Pancreas (tissue), 10 donors: ENCODE measurements around the gene MTG2. TPM values are rescaled to one million over a fixed set of nuclear protein-coding genes. Genes with fewer than 3 reads are reported as not detected.

Experiments
- ATAC-seq, 4 donors: fragments of 200-7000 bp; cut with Tn5 transposase; one replicate each; pipeline versions ENCODE4 v1.8.0 to v1.9.1; 2020; ENCODE audit warnings: mild to moderate bottlenecking in 4 of 4, moderate library complexity in 4 of 4
- DNase-seq, 6 donors: peaks; one replicate each; pipeline ENCODE4 v3.0.0-alpha.2; 2020
- FAIRE-seq: peaks from 2 replicates; lab custom pipeline; 2012; peaks lifted over from hg19 to GRCh38; lab: Jason Lieb, UNC
- H3K27ac ChIP-seq, 4 donors: fragments of 200-600 bp; sonication (generic); 1 replicate in 3 of 4; 2 replicates in 1 of 4; pipeline versions ENCODE4 v1.5.0 to v1.8.0; 2020
- H3K27me3 ChIP-seq, 4 donors: fragments of 200-600 bp; one replicate each; pipeline ENCODE4 v1.8.0; 2021
- H3K36me3 ChIP-seq, 3 donors: fragments of 200-600 bp; sonication (generic) in 1 of 3; one replicate each; pipeline versions ENCODE4 v1.5.0 to v1.8.0; 2020 to 2021
- H3K4me1 ChIP-seq, 3 donors: fragments of 200-600 bp; one replicate each; pipeline ENCODE4 v1.8.0; 2021
- H3K4me3 ChIP-seq, 4 donors: fragments of 200-600 bp; sonication (generic) in 2 of 4; one replicate each; pipeline versions ENCODE4 v1.5.0 to v1.8.0; 2020 to 2021
- H3K9me3 ChIP-seq, 4 donors: fragments of 200-600 bp; one replicate each; pipeline ENCODE4 v1.8.0; 2021
- WGBS, 2 donors: extraction: QIAGEN DNeasy Blood & Tissue Kit; methylation state at CpG; one replicate each; pipeline ENCODE4 v1.1.7; 2013; 5-methylcytosine and 5-hydroxymethylcytosine counted together
- intact Hi-C, 3 donors: fragments of 100-400 bp; cut with DNase I; formaldehyde crosslinking; loops; one replicate each; pipeline versions ENCODE4 v1.11.1 to v1.14.2; 2022
- polyA plus RNA-seq, 2 donors: library from polyadenylated mRNA; stranded (reverse); fragments of 200-250 nt; gene quantifications; one replicate each; pipeline ENCODE4 v1.2.3, GENCODE V29; 2013
- total RNA-seq, 6 donors: library from RNA; stranded (reverse); fragmentation: NEBNext Ultra II Directional in 4 of 6; extraction: Animal tissue kit (Norgen Biotek cat#: 25700) in 4 of 6; gene quantifications; one replicate each; pipeline versions ENCODE4 v1.2.1 to v1.2.4, GENCODE V29; 2021 to 2023
- TF ChIP-seq, protein P1 (sequence below), 4 donors: fragments of 200-600 bp; sonication (generic) in 3 of 4; IDR thresholded peaks; one replicate each; pipeline versions ENCODE4 v1.5.0 to v1.8.0; 2021; ENCODE audit warnings: antibody characterized with exemption in 4 of 4
- donor health status: healthy with polysubstance abuse.
- donor health status: DM: no; HTN: no; CAD: no; lungs with moderate emphysema.
- donor health status: DM: no; HTN: no; CAD: no.
- donor health status: control.
- donor health status: control.
- donor health status: Bipolar disorder and iron deficiency.
- donor health status: DM: yes; HTN: yes; CAD: no.
- donor health status: DM: no; HTN: no; CAD: no.
- donor health status: DM: no; HTN: no; CAD: no.
- donor health status: DM: yes; HTN: yes; CAD: no.

Gene MTG2
- total and polyA plus RNA-seq, 8 donors = 9.7 to 55.3 (median 14.2) TPM

DNA sequence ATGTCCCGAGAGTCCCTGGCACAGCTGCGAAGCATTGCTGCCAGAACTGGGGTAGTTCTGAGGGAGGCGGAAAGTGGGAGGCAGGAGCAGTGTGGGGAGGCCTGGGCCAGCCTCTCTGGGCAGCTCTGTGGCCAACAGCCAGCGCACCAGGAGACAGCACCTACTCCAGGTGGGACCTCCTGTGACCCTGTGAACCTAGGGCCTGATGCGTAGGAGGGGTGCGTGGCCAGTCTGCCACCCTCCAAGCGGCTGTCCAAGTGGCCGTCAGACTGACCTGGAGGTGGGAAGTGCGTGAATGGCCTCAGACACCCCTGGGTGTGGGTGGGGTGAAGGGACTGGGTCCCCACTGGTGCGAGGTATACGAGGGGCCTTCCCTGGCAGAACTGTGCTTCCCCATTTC lies 23.8 kb upstream of the MTG2 start:
- Histone ChIP-seq H3K27me3 (no peaks in the 10 kb centered on the region), H3K4me3 (no peak overlapping the region), H3K4me1 (no peaks in the 10 kb centered on the region), H3K9me3 (no peaks in the 10 kb centered on the region), H3K36me3 (peaks cover 0 to 20% (median 7%) of the 10 kb centered on the region in 3 donors), H3K27ac (no peak overlapping the region)
- WGBS, 2 donors = 92 to 97% methylated on average over 9 to 11 of the region's 11 CpGs
- FAIRE-seq (no peak), DNase-seq (no peak), ATAC-seq (no peak)
- TF ChIP-seq, protein P1, sequence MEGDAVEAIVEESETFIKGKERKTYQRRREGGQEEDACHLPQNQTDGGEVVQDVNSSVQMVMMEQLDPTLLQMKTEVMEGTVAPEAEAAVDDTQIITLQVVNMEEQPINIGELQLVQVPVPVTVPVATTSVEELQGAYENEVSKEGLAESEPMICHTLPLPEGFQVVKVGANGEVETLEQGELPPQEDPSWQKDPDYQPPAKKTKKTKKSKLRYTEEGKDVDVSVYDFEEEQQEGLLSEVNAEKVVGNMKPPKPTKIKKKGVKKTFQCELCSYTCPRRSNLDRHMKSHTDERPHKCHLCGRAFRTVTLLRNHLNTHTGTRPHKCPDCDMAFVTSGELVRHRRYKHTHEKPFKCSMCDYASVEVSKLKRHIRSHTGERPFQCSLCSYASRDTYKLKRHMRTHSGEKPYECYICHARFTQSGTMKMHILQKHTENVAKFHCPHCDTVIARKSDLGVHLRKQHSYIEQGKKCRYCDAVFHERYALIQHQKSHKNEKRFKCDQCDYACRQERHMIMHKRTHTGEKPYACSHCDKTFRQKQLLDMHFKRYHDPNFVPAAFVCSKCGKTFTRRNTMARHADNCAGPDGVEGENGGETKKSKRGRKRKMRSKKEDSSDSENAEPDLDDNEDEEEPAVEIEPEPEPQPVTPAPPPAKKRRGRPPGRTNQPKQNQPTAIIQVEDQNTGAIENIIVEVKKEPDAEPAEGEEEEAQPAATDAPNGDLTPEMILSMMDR (IDR thresholded peaks at IDR 0.05) = no peak
- intact Hi-C loops = no loop called here

- Histone ChIP-seq H3K27ac (no peak overlapping the region), H3K9me3 (no peaks in the 10 kb centered on the region), H3K4me3 (no peak overlapping the region), H3K36me3 (peaks cover 0 to 28% (median 11%) of the 10 kb centered on the region in 3 donors), H3K4me1 (no peaks in the 10 kb centered on the region), H3K27me3 (no peaks in the 10 kb centered on the region)
- no peak for DNase-seq
- ATAC-seq = no peak
- WGBS, 2 donors = 87 to 90% methylated on average over 14 of the region's 14 CpGs
- FAIRE-seq = no peak
- TF ChIP-seq, protein P1 (IDR thresholded peaks at IDR 0.05) = no peak
- intact Hi-C loops = no loop called here
Measured at GRCh38 chr20:62159839-62160238, 23.0 kb upstream of the MTG2 start.

- ATAC-seq (no peak), DNase-seq (no peak), FAIRE-seq (no peak)
- H3K4me3 ChIP-seq = no peak overlapping the region
- no peaks in the 10 kb centered on the region for H3K4me1 ChIP-seq
- H3K27ac ChIP-seq = no peak overlapping the region
- peaks cover 0 to 30% (median 11%) of the 10 kb centered on the region in 3 donors for H3K36me3 ChIP-seq
- WGBS, 2 donors = 94 to 97% methylated on average over 9 of the region's 9 CpGs
- no peaks in the 10 kb centered on the region for H3K27me3 ChIP-seq
- H3K9me3 ChIP-seq = no peaks in the 10 kb centered on the region
- intact Hi-C loops = no loop called here
- TF ChIP-seq, protein P1 (IDR thresholded peaks at IDR 0.05) = no peak
Measured at GRCh38 chr20:62160253-62160652, 22.6 kb upstream of the MTG2 start.

GRCh38 chr20:62160876-62161275 lies 22.0 kb upstream of the MTG2 start:
- TF ChIP-seq, protein P1 (IDR thresholded peaks at IDR 0.05) = no peak
- Histone ChIP-seq H3K9me3 (no peaks in the 10 kb centered on the region), H3K27me3 (no peaks in the 10 kb centered on the region), H3K36me3 (peaks cover 0 to 36% (median 11%) of the 10 kb centered on the region in 3 donors), H3K4me3 (no peak overlapping the region), H3K27ac (no peak overlapping the region), H3K4me1 (no peaks in the 10 kb centered on the region)
- 93 to 94% methylated on average over 17 of the region's 17 CpGs for WGBS, 2 donors
- ATAC-seq = no peak
- no peak for FAIRE-seq
- intact Hi-C loops = no loop called here
- DNase-seq = no peak

- Histone ChIP-seq H3K9me3 (no peaks in the 10 kb centered on the region), H3K4me1 (no peaks in the 10 kb centered on the region), H3K36me3 (peaks cover 0 to 41% (median 11%) of the 10 kb centered on the region in 3 donors), H3K4me3 (no peak overlapping the region), H3K27ac (no peak overlapping the region), H3K27me3 (no peaks in the 10 kb centered on the region)
- TF ChIP-seq, protein P1 (IDR thresholded peaks at IDR 0.05) = no peak
- intact Hi-C loops = no loop called here
- WGBS, 2 donors = 88 to 92% methylated on average over 17 of the region's 17 CpGs
- ATAC-seq (no peak), FAIRE-seq (no peak), DNase-seq (no peak)
Measured at GRCh38 chr20:62161347-62161746, 21.5 kb upstream of the MTG2 start.
